PC-3 (cell line): ENCODE results near the gene CREBBP.

Experiments used
- EZH2 ChIP-seq: fragments of 300-600 bp; sonication (generic); IDR thresholded peaks from one replicate; pipeline ENCODE4 v1.6.1; 2017; ENCODE audit warnings: antibody characterized with exemption, mild to moderate bottlenecking, low read length; ENCODE audit not compliant: unreplicated experiment
- TF ChIP-seq, protein P1 (sequence below): fragments of 300-600 bp; sonication (generic); conservative IDR thresholded peaks from 2 replicates; pipeline ENCODE4 v1.5.1; 2017; ENCODE audit warnings: antibody characterized with exemption, low read depth, mild to moderate bottlenecking, low read length

- TF ChIP-seq, protein P1, sequence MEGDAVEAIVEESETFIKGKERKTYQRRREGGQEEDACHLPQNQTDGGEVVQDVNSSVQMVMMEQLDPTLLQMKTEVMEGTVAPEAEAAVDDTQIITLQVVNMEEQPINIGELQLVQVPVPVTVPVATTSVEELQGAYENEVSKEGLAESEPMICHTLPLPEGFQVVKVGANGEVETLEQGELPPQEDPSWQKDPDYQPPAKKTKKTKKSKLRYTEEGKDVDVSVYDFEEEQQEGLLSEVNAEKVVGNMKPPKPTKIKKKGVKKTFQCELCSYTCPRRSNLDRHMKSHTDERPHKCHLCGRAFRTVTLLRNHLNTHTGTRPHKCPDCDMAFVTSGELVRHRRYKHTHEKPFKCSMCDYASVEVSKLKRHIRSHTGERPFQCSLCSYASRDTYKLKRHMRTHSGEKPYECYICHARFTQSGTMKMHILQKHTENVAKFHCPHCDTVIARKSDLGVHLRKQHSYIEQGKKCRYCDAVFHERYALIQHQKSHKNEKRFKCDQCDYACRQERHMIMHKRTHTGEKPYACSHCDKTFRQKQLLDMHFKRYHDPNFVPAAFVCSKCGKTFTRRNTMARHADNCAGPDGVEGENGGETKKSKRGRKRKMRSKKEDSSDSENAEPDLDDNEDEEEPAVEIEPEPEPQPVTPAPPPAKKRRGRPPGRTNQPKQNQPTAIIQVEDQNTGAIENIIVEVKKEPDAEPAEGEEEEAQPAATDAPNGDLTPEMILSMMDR, result no peak
- TF ChIP-seq EZH2, result no peak
Measured at GRCh38 chr16:3876160-3876559, 4.4 kb downstream of the CREBBP start.
